Esophagus squamous epithelium (tissue), 4 donors: ENCODE results near the gene BBS5.

Source experiments
- CTCF ChIP-seq, 6 experiments: fragments of 450-650 bp in 4 of 6; fragments of 200-600 bp in 2 of 6; sonication (generic) in 2 of 6; IDR thresholded peaks; one replicate each; pipeline ENCODE4 v1.5.1; 2016 to 2019; ENCODE audit warnings: antibody characterized with exemption in 6 of 6, mild to moderate bottlenecking in 4 of 6, moderate library complexity in 4 of 6
- POLR2A ChIP-seq, 4 donors: fragments of 450-650 bp; IDR thresholded peaks; one replicate each; pipeline ENCODE4 v1.6.1; 2017; ENCODE audit warnings: antibody characterized with exemption in 4 of 4, mild to moderate bottlenecking in 4 of 4, moderate library complexity in 3 of 4

GRCh38 chr2:169480079-169480465, 778 bp downstream of the BBS5 start:
- TF ChIP-seq CTCF (IDR thresholded peaks at IDR 0.05) (no peak), POLR2A (IDR thresholded peaks at IDR 0.05) (no peak)
